GM18508 (cell line): Measurements from ENCODE around the gene GIGYF2.
"Not testable (repeated sequence)": the region's sequence is repeated elsewhere in the genome, so short reads cannot be mapped to it uniquely, and the experiment has no call there.

Experiments used
- ATAC-seq: cut with Tn5 transposase; IDR thresholded peaks from one replicate; pipeline ENCODE4 v1.9.1; 2021; ENCODE audit warnings: moderate number of reproducible peaks; ENCODE audit not compliant: insufficient read depth, unreplicated experiment

GIGYF2 gene

GRCh38 chr2:232901736-232902578 lies 204.8 kb downstream of the GIGYF2 start:
- no peak for ATAC-seq

GRCh38 chr2:232903989-232904388 lies 206.9 kb downstream of the GIGYF2 start:
- no peak for ATAC-seq

- not testable (repeated sequence) for ATAC-seq
Measured at GRCh38 chr2:232906867-232907717, 210.0 kb downstream of the GIGYF2 start.

- not testable (repeated sequence) for ATAC-seq
Measured at GRCh38 chr2:232907718-232908085, 210.6 kb downstream of the GIGYF2 start.

- no peak for ATAC-seq
Measured at GRCh38 chr2:232908695-232909094, 211.6 kb downstream of the GIGYF2 start.
